B cell (primary cell): ENCODE results near the gene ZBP1. TPM values are rescaled to one million over a fixed set of nuclear protein-coding genes. Genes with fewer than 3 reads are reported as not detected.
A peak's percentile ranks its signal among the peaks of the same experiment; 100 is the strongest.

Experiments
- ATAC-seq: fragments of 200-7000 bp; cut with Tn5 transposase; one replicate; pipeline ENCODE4 v1.10.0; 2021; ENCODE audit warnings: low read depth, mild to moderate bottlenecking, moderate number of reproducible peaks, moderate library complexity
- CTCF ChIA-PET: fragments of 350-600 bp; sonication (Branson Sonifier 250); formaldehyde crosslinking; loops from one replicate; lab custom pipeline; 2021; ENCODE audit warnings: antibody characterized with exemption, inconsistent platforms; lab: Charles Lee
- POLR2A ChIA-PET: fragments of 350-600 bp; sonication (Branson Sonifier 250); formaldehyde crosslinking; loops from one replicate; lab custom pipeline; 2021; ENCODE audit warnings: antibody characterized with exemption; lab: Charles Lee
- DNase-seq: peaks from one replicate; pipeline ENCODE4 v3.0.0; 2013
- H2AFZ ChIP-seq: 2 replicates; pipeline ENCODE4 v1.6.1; 2012; ENCODE audit warnings: mild to moderate bottlenecking, low read depth, low read length; ENCODE audit not compliant: insufficient read depth, poor library complexity, severe bottlenecking
- H3K27ac ChIP-seq, 2 donors: 1 replicate in 1 of 2; 2 replicates in 1 of 2; pipeline ENCODE4 v1.5.1; 2012 to 2013; ENCODE audit warnings: low read length in 2 of 2, mild to moderate bottlenecking in 2 of 2, moderate library complexity in 1 of 2
- H3K27me3 ChIP-seq, 4 experiments: fragments of 200-600 bp in 1 of 4; sonication (generic) in 1 of 4; replicated peaks in 1 of 4; 1 replicate in 2 of 4; 2 replicates in 2 of 4; pipeline versions ENCODE4 v1.6.1 to v1.7.0; 2013 to 2016; ENCODE audit warnings: low read length in 3 of 4, mild to moderate bottlenecking in 2 of 4, mixed read lengths in 1 of 4, moderate library complexity in 1 of 4; ENCODE audit not compliant: insufficient read depth in 4 of 4, control insufficient read depth in 3 of 4; ENCODE audit errors: control extremely low read depth in 1 of 4
- H3K36me3 ChIP-seq, 2 experiments: replicated peaks in 1 of 2; 1 replicate in 1 of 2; 2 replicates in 1 of 2; pipeline versions ENCODE4 v1.6.1 to v1.7.1; 2013; ENCODE audit warnings: low read length in 1 of 2; ENCODE audit not compliant: insufficient read depth in 2 of 2, control insufficient read depth in 1 of 2; ENCODE audit errors: control extremely low read depth in 1 of 2, extremely low read depth in 1 of 2
- H3K4me1 ChIP-seq, 2 donors: fragments of 200-600 bp in 1 of 2; sonication (generic) in 1 of 2; 1 replicate in 1 of 2; 2 replicates in 1 of 2; pipeline versions ENCODE4 v1.5.1 to v1.6.1; 2013 to 2017; ENCODE audit warnings: low read length in 2 of 2; ENCODE audit not compliant: control insufficient read depth in 2 of 2, insufficient read depth in 2 of 2
- H3K4me2 ChIP-seq: replicated peaks from 2 replicates; pipeline ENCODE3; 2012; ENCODE audit warnings: mild to moderate bottlenecking, low read depth, low read length; ENCODE audit not compliant: poor library complexity, severe bottlenecking
- H3K4me3 ChIP-seq, 5 experiments: fragments of 200-600 bp in 1 of 5; sonication (generic) in 1 of 5; 1 replicate in 3 of 5; 2 replicates in 2 of 5; pipeline versions ENCODE4 v1.5.1 to v1.7.0; 2011 to 2016; ENCODE audit warnings: low read length in 4 of 5, mild to moderate bottlenecking in 4 of 5, low read depth in 2 of 5, control low read depth in 1 of 5, moderate library complexity in 1 of 5; ENCODE audit not compliant: insufficient read depth in 1 of 5; ENCODE audit errors: control extremely low read depth in 1 of 5, extremely low read depth in 1 of 5
- H3K79me2 ChIP-seq: fragments of 200-600 bp; sonication (generic); one replicate; pipeline ENCODE4 v1.6.0; 2016; ENCODE audit warnings: low read length; ENCODE audit not compliant: control insufficient read depth, insufficient read depth
- H3K9ac ChIP-seq: fragments of 200-600 bp; sonication (generic); 2 replicates; pipeline ENCODE4 v1.6.1; 2017; ENCODE audit warnings: mild to moderate bottlenecking, low read length, moderate library complexity
- H3K9me3 ChIP-seq, 3 donors: one replicate each; pipeline versions ENCODE4 v1.6.1 to v1.7.1; 2013; ENCODE audit warnings: low read length in 2 of 3; ENCODE audit not compliant: control insufficient read depth in 2 of 3, insufficient read depth in 1 of 3; ENCODE audit errors: control extremely low read depth in 1 of 3
- H4K20me1 ChIP-seq: 2 replicates; pipeline ENCODE4 v1.6.0; 2012; ENCODE audit warnings: mild to moderate bottlenecking, low read length; ENCODE audit not compliant: insufficient read depth, control insufficient read depth, poor library complexity, severe bottlenecking
- H3K27ac Mint-ChIP-seq: one replicate; pipeline ENCODE4 v1.8.0; 2021; ENCODE audit warnings: mixed read lengths
- H3K27me3 Mint-ChIP-seq: one replicate; pipeline ENCODE4 v1.8.0; 2021; ENCODE audit warnings: mixed read lengths
- H3K4me1 Mint-ChIP-seq: one replicate; pipeline ENCODE4 v1.8.0; 2021; ENCODE audit warnings: mixed read lengths
- H3K4me3 Mint-ChIP-seq: one replicate; pipeline ENCODE4 v1.8.0; 2021; ENCODE audit warnings: mixed read lengths
- H3K9me3 Mint-ChIP-seq: one replicate; pipeline ENCODE4 v1.8.0; 2022; ENCODE audit warnings: mixed read lengths; ENCODE audit not compliant: insufficient read depth
- EZH2 ChIP-seq: IDR thresholded peaks from 2 replicates; pipeline ENCODE4 v1.6.1; 2012; ENCODE audit warnings: borderline replicate concordance, low read depth, mild to moderate bottlenecking, moderate library complexity, low read length; ENCODE audit not compliant: insufficient read depth, poor library complexity, severe bottlenecking
- WGBS: methylation state at CpG from one replicate; pipeline ENCODE4 v1.1.5; 2013; ENCODE audit warnings: missing lambda C conversion rate; ENCODE audit not compliant: insufficient coverage; 5-methylcytosine and 5-hydroxymethylcytosine counted together
- intact Hi-C: fragments of 100-400 bp; cut with micrococcal nuclease; formaldehyde crosslinking; loops from one replicate; pipeline ENCODE4 v1.10.0; 2022
- polyA plus RNA-seq: library from polyadenylated mRNA; depleted of rRNA; stranded (reverse); fragments of >200 nt; gene quantifications from 2 replicates; pipeline ENCODE4 v1.2.3, GENCODE V29; 2012
- total RNA-seq, 2 donors: library from RNA; stranded (reverse); fragments of 120-200 nt in 1 of 2; gene quantifications; 1 replicate in 1 of 2; 2 replicates in 1 of 2; pipeline versions ENCODE4 v1.2.3 to v1.2.4, GENCODE V29; 2013 to 2022
- TF ChIP-seq, protein P1 (sequence below): fragments of 200-600 bp; IDR thresholded peaks from one replicate; pipeline ENCODE4 v1.8.0; 2022; ENCODE audit warnings: antibody characterized with exemption, mild to moderate bottlenecking

Gene ZBP1
- total and polyA plus RNA-seq, 2 donors (not counting 1 experiment from before 2014, with no cell fraction given), result 29.9 to 69.2 TPM

DNA sequence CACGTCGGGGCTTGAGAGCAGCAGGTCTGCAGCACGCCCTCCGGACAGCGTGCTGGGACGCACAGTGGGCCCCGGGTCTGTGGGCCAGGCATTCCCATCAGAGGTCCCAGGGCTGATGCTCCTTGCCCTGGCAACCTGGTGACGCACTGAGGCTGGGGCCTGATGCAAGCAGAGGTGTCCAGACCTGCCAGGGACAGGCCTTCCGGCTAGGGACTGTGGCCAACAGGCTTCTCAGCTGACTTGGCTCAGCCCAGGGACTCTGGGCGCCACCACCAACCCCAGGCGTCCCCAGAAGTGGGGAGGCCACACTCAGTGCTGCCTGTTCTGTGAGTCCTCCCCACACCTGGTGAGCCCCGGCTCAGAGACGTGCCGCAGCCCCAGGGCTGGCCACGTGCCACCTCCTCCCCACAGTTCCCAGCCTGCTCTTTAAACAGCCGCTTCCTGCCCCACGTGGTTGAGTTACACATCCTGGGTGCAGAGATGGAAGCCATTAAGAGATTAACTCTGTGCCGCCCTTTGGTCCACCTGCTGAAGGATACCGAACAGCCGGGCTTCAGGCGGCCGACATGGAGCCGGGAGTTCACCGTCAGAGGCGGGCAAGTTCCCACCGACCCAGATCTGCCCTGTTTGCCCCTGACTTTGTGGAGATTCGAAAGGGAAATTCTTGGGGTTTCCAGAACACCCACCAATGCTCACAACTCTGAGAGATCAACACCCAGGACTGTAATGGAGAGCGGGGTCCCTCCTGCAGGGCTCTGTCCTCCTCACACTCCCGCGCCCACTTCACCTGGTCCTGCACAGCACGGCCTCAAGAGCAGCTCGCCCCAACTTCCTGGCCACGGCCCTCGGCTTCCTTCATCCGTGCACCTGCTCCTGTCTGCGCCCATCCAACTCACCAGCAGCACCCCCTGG lies 37.6 kb upstream of the ZBP1 start:
- Mint-ChIP-seq H3K9me3 (no peaks in the 10 kb centered on the region), H3K27ac (peak overlapping the region; percentile 32), H3K4me1 (peaks cover 49% of the 10 kb centered on the region), H3K27me3 (no peaks in the 10 kb centered on the region), H3K4me3 (no peak overlapping the region)
- Histone ChIP-seq H3K27ac (no peak overlapping the region), H3K9ac (no peak overlapping the region), H4K20me1 (peaks cover 92% of the 10 kb centered on the region), H3K4me2 (no peak overlapping the region), H3K4me1 (peaks cover 4 to 25% of the 10 kb centered on the region in 2 donors), H3K36me3 (peaks cover 3 to 53% of the 10 kb centered on the region in 2 experiments), H3K27me3 (no peaks in the 10 kb centered on the region), H3K79me2 (peaks cover 34% of the 10 kb centered on the region), H3K4me3 (no peak overlapping the region), H2AFZ (no peak overlapping the region), H3K9me3 (no peaks in the 10 kb centered on the region)
- DNase-seq (peak; percentile 32), ATAC-seq (no peak)
- WGBS, result 63% methylated on average over 26 of the region's 36 CpGs
- ChIA-PET POLR2A (interaction anchor here (0.5 kb wide), 1 partner anchor 93 kb away, joined by 3 read pairs; no protein-coding TSS in a partner anchor), CTCF (interaction anchor here (5.4 kb wide), 1 partner anchor 24 kb away, joined by 62 read pairs; no protein-coding TSS in a partner anchor)
- TF ChIP-seq, protein P1, sequence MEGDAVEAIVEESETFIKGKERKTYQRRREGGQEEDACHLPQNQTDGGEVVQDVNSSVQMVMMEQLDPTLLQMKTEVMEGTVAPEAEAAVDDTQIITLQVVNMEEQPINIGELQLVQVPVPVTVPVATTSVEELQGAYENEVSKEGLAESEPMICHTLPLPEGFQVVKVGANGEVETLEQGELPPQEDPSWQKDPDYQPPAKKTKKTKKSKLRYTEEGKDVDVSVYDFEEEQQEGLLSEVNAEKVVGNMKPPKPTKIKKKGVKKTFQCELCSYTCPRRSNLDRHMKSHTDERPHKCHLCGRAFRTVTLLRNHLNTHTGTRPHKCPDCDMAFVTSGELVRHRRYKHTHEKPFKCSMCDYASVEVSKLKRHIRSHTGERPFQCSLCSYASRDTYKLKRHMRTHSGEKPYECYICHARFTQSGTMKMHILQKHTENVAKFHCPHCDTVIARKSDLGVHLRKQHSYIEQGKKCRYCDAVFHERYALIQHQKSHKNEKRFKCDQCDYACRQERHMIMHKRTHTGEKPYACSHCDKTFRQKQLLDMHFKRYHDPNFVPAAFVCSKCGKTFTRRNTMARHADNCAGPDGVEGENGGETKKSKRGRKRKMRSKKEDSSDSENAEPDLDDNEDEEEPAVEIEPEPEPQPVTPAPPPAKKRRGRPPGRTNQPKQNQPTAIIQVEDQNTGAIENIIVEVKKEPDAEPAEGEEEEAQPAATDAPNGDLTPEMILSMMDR, result no peak
- no peak for TF ChIP-seq EZH2
- intact Hi-C loops, result loop anchor here (10.0 kb wide), 1 partner anchor 187 kb away; no protein-coding TSS in a partner anchor
